Measurements from ENCODE around the gene LRP8. TPM values are rescaled to one million over a fixed set of nuclear protein-coding genes. Genes with fewer than 3 reads are reported as not detected.

LRP8 gene
- total RNA-seq, 1 experiment from 2014 or later = 28.6 TPM

DNA sequence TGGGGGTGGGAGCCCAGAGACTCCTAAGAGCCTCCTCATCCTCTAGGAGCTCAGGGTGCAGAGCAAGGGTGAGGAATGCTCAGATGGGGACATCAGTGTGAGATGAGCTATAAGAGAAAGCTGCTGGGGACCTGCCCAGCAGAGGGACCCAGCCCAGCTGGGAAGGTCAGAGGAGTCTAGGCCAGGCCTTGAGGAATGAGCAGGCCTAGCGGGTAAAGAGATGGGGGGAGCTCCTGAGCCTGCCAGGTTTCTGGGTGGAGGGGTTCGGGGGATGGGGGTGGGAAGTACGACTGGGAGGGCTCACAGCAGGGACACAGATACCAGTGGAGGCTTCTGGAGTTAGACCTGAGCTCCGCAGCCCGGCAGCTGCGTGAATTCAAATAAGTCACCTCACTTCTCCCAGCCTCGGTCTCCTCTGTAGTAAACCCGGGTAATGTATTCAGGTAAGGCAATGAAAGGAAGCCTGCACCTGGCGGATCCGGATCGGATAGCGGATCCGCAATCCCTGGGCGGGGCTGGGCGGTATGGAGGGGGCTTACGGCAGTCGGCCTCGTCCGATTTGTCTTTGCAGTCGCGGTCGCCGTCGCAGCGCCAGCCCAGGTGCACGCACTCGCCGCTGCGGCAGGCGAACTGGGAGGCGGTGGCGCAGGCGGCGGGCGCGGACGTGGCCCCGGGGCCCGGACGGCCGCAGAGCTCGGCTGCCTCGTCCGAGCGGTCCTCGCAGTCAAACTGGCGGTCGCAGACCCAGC is 51.5 kb downstream of the LRP8 start:
- POLR2A ChIA-PET = no interaction called here
- Histone ChIP-seq H3K27ac (ENCODE audit: low read length) (no peak overlapping the region), H3K4me1 (ENCODE audit: control insufficient read depth, insufficient read depth, low read length) (no peaks in the 10 kb centered on the region), H3K4me3 (ENCODE audit: low read depth in 2 of 2, low read length in 2 of 2) (no peak overlapping the region), H3K27me3 (ENCODE audit: control insufficient read depth, insufficient read depth, low read length) (no peaks in the 10 kb centered on the region), H3K9me3 (ENCODE audit: control insufficient read depth, insufficient read depth, low read depth, low read length) (no peaks in the 10 kb centered on the region), H3K36me3 (ENCODE audit: control insufficient read depth, insufficient read depth, low read length) (no peaks in the 10 kb centered on the region; the same call in 1 of the 2 replicates)
- no TSS peak for BruUV-seq (replicated peaks)
- no peak for DNase-seq (ENCODE audit: low read depth, low spot score)
- TF ChIP-seq POLR2AphosphoS5 (IDR thresholded peaks at IDR 0.05; ENCODE audit: low read depth, low read length) (no peak), SIN3A (IDR thresholded peaks at IDR 0.05; ENCODE audit: borderline replicate concordance, insufficient read depth, low read depth, low read length) (no peak)
- ATAC-seq = 0 out of 2 replicates have a peak, but pooled peaks have one; percentile 40
- CTCF ChIA-PET = interaction anchor here (0.5 to 0.9 kb wide), 2 partner anchors 117 to 133 kb away, joined by 3 to 5 read pairs; no protein-coding TSS in a partner anchor
- intact Hi-C loops (cut with micrococcal nuclease; ENCODE audit: unreplicated experiment) = no loop called here
- in situ Hi-C loops (cut with HindIII; ENCODE audit: low pct_unique_long_range_greater_than_20kb, low sequenced_read_pairs) = no loop called here

DNA sequence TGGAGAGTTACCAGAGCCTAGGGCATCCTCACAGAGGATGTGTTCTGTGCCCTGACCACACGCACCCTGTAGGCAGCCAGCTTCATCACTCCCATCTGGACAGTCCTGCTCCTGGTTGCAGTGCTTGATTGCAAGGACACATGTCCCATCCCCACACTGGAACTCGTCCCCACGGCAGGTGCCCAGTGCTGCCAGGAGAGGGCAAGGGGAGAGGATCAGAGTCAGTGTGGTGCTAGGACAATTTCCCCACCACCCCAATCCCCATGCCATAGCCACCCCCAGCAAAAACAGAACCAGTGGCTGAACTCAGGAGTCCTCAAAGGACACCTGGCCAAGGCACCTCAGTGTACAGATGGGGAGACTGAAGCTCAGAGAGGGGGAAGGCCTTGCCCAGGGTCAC is 52.3 kb downstream of the LRP8 start:
- ChIA-PET POLR2A (no interaction called here), CTCF (interaction anchor here (0.5 to 1.6 kb wide), 3 partner anchors 117 to 134 kb away, joined by 3 to 6 read pairs (median 5); no protein-coding TSS in a partner anchor)
- TF ChIP-seq, protein P1, sequence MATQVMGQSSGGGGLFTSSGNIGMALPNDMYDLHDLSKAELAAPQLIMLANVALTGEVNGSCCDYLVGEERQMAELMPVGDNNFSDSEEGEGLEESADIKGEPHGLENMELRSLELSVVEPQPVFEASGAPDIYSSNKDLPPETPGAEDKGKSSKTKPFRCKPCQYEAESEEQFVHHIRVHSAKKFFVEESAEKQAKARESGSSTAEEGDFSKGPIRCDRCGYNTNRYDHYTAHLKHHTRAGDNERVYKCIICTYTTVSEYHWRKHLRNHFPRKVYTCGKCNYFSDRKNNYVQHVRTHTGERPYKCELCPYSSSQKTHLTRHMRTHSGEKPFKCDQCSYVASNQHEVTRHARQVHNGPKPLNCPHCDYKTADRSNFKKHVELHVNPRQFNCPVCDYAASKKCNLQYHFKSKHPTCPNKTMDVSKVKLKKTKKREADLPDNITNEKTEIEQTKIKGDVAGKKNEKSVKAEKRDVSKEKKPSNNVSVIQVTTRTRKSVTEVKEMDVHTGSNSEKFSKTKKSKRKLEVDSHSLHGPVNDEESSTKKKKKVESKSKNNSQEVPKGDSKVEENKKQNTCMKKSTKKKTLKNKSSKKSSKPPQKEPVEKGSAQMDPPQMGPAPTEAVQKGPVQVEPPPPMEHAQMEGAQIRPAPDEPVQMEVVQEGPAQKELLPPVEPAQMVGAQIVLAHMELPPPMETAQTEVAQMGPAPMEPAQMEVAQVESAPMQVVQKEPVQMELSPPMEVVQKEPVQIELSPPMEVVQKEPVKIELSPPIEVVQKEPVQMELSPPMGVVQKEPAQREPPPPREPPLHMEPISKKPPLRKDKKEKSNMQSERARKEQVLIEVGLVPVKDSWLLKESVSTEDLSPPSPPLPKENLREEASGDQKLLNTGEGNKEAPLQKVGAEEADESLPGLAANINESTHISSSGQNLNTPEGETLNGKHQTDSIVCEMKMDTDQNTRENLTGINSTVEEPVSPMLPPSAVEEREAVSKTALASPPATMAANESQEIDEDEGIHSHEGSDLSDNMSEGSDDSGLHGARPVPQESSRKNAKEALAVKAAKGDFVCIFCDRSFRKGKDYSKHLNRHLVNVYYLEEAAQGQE (IDR thresholded peaks at IDR 0.05; ENCODE audit: insufficient read depth in 1 of 2, low read depth in 2 of 2, low read length in 1 of 2) = no peak
- TF ChIP-seq TCF7L2 (IDR thresholded peaks at IDR 0.05; ENCODE audit: low read depth, low read length) (no peak), SIN3A (IDR thresholded peaks at IDR 0.05; ENCODE audit: borderline replicate concordance, insufficient read depth, low read depth, low read length) (no peak), POLR2AphosphoS5 (IDR thresholded peaks at IDR 0.05; ENCODE audit: low read depth, low read length) (no peak)
- TF ChIP-seq, protein P2, sequence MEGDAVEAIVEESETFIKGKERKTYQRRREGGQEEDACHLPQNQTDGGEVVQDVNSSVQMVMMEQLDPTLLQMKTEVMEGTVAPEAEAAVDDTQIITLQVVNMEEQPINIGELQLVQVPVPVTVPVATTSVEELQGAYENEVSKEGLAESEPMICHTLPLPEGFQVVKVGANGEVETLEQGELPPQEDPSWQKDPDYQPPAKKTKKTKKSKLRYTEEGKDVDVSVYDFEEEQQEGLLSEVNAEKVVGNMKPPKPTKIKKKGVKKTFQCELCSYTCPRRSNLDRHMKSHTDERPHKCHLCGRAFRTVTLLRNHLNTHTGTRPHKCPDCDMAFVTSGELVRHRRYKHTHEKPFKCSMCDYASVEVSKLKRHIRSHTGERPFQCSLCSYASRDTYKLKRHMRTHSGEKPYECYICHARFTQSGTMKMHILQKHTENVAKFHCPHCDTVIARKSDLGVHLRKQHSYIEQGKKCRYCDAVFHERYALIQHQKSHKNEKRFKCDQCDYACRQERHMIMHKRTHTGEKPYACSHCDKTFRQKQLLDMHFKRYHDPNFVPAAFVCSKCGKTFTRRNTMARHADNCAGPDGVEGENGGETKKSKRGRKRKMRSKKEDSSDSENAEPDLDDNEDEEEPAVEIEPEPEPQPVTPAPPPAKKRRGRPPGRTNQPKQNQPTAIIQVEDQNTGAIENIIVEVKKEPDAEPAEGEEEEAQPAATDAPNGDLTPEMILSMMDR (IDR thresholded peaks at IDR 0.05) = no peak
- intact Hi-C loops (cut with micrococcal nuclease; ENCODE audit: unreplicated experiment) = no loop called here
- H3K27me3 ChIP-seq (ENCODE audit: control insufficient read depth, insufficient read depth, low read length) = no peaks in the 10 kb centered on the region
- BruUV-seq (replicated peaks) = no TSS peak
- ATAC-seq = no peak
- no peaks in the 10 kb centered on the region for H3K9me3 ChIP-seq (ENCODE audit: control insufficient read depth, insufficient read depth, low read depth, low read length)
- DNase-seq (ENCODE audit: low read depth, low spot score) = no peak
- H3K36me3 ChIP-seq (ENCODE audit: control insufficient read depth, insufficient read depth, low read length) = no peaks in the 10 kb centered on the region; the same call in 1 of the 2 replicates
- H3K4me1 ChIP-seq (ENCODE audit: control insufficient read depth, insufficient read depth, low read length) = no peaks in the 10 kb centered on the region
- in situ Hi-C loops (cut with HindIII; ENCODE audit: low pct_unique_long_range_greater_than_20kb, low sequenced_read_pairs) = no loop called here
- no peak overlapping the region for H3K4me3 ChIP-seq (ENCODE audit: low read depth in 2 of 2, low read length in 2 of 2)
- H3K27ac ChIP-seq (ENCODE audit: low read length) = no peak overlapping the region
